Left lung (tissue), 14 donors: ENCODE measurements around the gene NAA30. TPM values are rescaled to one million over a fixed set of nuclear protein-coding genes. Genes with fewer than 3 reads are reported as not detected.
"Not testable (repeated sequence)": the region's sequence is repeated elsewhere in the genome, so short reads cannot be mapped to it uniquely, and the experiment has no call there.

Experiments
- ATAC-seq: fragments of 200-7000 bp; cut with Tn5 transposase; one replicate; pipeline ENCODE4 v1.9.1; 2020; ENCODE audit warnings: moderate library complexity
- DNase-seq, 4 donors: peaks; one replicate each; pipeline ENCODE4 v3.0.0-alpha.2; 2013 to 2020
- H3K27ac ChIP-seq, 2 donors: fragments of 200-600 bp; sonication (generic) in 1 of 2; one replicate each; pipeline versions ENCODE4 v1.5.0 to v1.8.0; 2020 to 2021
- H3K27me3 ChIP-seq, 2 donors: fragments of 200-600 bp; sonication (generic) in 1 of 2; one replicate each; pipeline versions ENCODE4 v1.5.0 to v1.8.0; 2020 to 2021
- H3K36me3 ChIP-seq, 2 donors: fragments of 200-600 bp; sonication (generic) in 1 of 2; one replicate each; pipeline versions ENCODE4 v1.5.0 to v1.8.0; 2020 to 2021
- H3K4me1 ChIP-seq, 2 donors: fragments of 200-600 bp; one replicate each; pipeline ENCODE4 v1.8.0; 2021
- H3K4me3 ChIP-seq, 2 donors: fragments of 200-600 bp; sonication (generic) in 1 of 2; one replicate each; pipeline versions ENCODE4 v1.5.0 to v1.8.0; 2020 to 2021; ENCODE audit warnings: mild to moderate bottlenecking in 1 of 2
- H3K9me3 ChIP-seq, 2 donors: fragments of 200-600 bp; sonication (generic) in 1 of 2; one replicate each; pipeline versions ENCODE4 v1.5.0 to v1.8.0; 2020 to 2021
- intact Hi-C, 2 donors: fragments of 100-400 bp; cut with DNase I; formaldehyde crosslinking; loops; one replicate each; pipeline versions ENCODE4 v1.11.2 to v1.14.2; 2022
- long read RNA-seq, 12 donors: library from polyadenylated mRNA in 2 of 12; unstranded in 2 of 12; transcript quantifications; one replicate each; pipeline ENCODE4 v2.0.0 and lab custom pipeline, GENCODE V29; 2019 to 2026
- polyA plus RNA-seq, 6 donors: library from polyadenylated mRNA; unstranded; fragments of 120-200 nt; gene quantifications; one replicate each; pipeline ENCODE4 v1.2.1, GENCODE V29; 2013; ENCODE audit not compliant: insufficient read length in 6 of 6
- total RNA-seq, 2 donors: library from RNA; stranded (reverse); fragmentation: NEBNext Ultra II Directional; extraction: Animal tissue kit (Norgen Biotek cat#: 25700); gene quantifications; one replicate each; pipeline ENCODE4 v1.2.1, GENCODE V29; 2021
- TF ChIP-seq, protein P1 (sequence below), 2 donors: fragments of 200-600 bp; sonication (generic) in 1 of 2; IDR thresholded peaks; one replicate each; pipeline versions ENCODE4 v1.5.0 to v1.8.0; 2021; ENCODE audit warnings: antibody characterized with exemption in 2 of 2
- donor health status: DM: no; HTN: yes; CAD: no.
- donor health status: DM: no; HTN: no; CAD: no.

The NAA30 gene
- total RNA-seq (10 to 100 TPM; 12.3 to 14.4 TPM), polyA plus RNA-seq (10 to 100 TPM; 22.2 to 25.7 (median 24.4) TPM)
- long read RNA-seq, donor 1, full-length matches to known transcripts: 4 of 4 reads
- long read RNA-seq, donor 1, partial matches to known transcripts: 0 of 4 reads
- long read RNA-seq, donor 1, other reads (novel, unspliced or antisense): 0 of 4 reads
- long read RNA-seq, donor 2, full-length matches to known transcripts: 5 of 24 reads
- long read RNA-seq, donor 2, partial matches to known transcripts: 19 of 24 reads
- long read RNA-seq, donor 2, other reads (novel, unspliced or antisense): 0 of 24 reads
- long read RNA-seq, donor 3, full-length matches to known transcripts: 4 of 4 reads
- long read RNA-seq, donor 3, partial matches to known transcripts: 0 of 4 reads
- long read RNA-seq, donor 3, other reads (novel, unspliced or antisense): 0 of 4 reads
- long read RNA-seq, donor 4, full-length matches to known transcripts: 2 of 2 reads
- long read RNA-seq, donor 4, partial matches to known transcripts: 0 of 2 reads
- long read RNA-seq, donor 4, other reads (novel, unspliced or antisense): 0 of 2 reads
- long read RNA-seq, donor 5, full-length matches to known transcripts: 5 of 18 reads
- long read RNA-seq, donor 5, partial matches to known transcripts: 13 of 18 reads
- long read RNA-seq, donor 5, other reads (novel, unspliced or antisense): 0 of 18 reads
- long read RNA-seq, donor 6, full-length matches to known transcripts: 4 of 4 reads
- long read RNA-seq, donor 6, partial matches to known transcripts: 0 of 4 reads
- long read RNA-seq, donor 6, other reads (novel, unspliced or antisense): 0 of 4 reads
- long read RNA-seq, donor 7, full-length matches to known transcripts: 1 of 1 reads
- long read RNA-seq, donor 7, partial matches to known transcripts: 0 of 1 reads
- long read RNA-seq, donor 7, other reads (novel, unspliced or antisense): 0 of 1 reads
- long read RNA-seq, donor 8, full-length matches to known transcripts: 7 of 7 reads
- long read RNA-seq, donor 8, partial matches to known transcripts: 0 of 7 reads
- long read RNA-seq, donor 8, other reads (novel, unspliced or antisense): 0 of 7 reads
- long read RNA-seq, donor 9: 0 reads
- long read RNA-seq, donor 10, full-length matches to known transcripts: 1 of 2 reads
- long read RNA-seq, donor 10, partial matches to known transcripts: 1 of 2 reads
- long read RNA-seq, donor 10, other reads (novel, unspliced or antisense): 0 of 2 reads
- long read RNA-seq, donor 11, full-length matches to known transcripts: 3 of 3 reads
- long read RNA-seq, donor 11, partial matches to known transcripts: 0 of 3 reads
- long read RNA-seq, donor 11, other reads (novel, unspliced or antisense): 0 of 3 reads
- long read RNA-seq, donor 12, full-length matches to known transcripts: 3 of 3 reads
- long read RNA-seq, donor 12, partial matches to known transcripts: 0 of 3 reads
- long read RNA-seq, donor 12, other reads (novel, unspliced or antisense): 0 of 3 reads

DNA sequence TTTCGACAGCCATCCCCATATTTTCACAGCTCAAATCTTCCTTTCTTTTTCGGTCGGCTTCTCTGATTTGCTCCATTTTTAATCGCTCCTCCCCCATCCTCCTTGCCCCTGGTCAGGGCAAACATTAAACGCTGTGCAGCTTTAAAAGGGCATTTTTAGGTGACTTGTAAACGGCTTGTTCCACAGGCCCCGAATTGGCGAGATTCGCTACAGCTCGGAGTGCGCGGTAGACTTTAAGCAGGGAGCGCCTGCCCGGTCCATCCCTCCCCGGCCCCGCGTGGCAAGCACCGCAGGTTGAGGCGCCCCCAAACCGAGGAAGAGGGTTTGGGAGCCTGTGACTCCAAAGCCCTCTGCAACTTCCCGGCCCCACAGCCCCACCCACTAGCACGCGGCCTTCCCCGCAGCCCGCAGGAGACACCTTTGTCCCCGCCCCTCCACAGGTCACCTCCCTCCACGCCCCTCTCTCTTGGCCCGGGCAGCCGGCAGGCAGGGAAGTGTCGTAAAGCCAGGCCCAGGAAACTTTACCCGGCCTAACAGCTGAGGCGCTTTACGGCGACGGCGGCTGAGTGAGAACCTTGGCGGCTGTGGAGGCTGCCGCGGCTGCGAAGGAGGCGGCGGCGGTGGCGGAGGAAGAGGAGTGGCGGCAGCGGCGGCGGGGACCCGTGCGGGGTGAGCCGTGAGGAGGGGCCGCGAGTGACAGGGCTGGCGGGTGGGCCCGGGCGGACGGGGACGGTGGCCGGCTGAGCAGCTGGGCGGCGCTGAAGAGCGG lies at the start of gene NAA30:
Gene NAA30 (plus strand): TSS at position 550 of the 769 bp plus-strand sequence. CDS start 372 bp downstream, outside the sequence.
- Histone ChIP-seq H3K4me1 (peaks cover 8 to 42% of the 10 kb centered on the region in 2 donors), H3K27me3 (no peaks in the 10 kb centered on the region), H3K4me3 (peak within 1 kb of the TSS; percentile 82 to 88), H3K9me3 (no peaks in the 10 kb centered on the region), H3K27ac (peak within 1 kb of the TSS; percentile 81 to 83), H3K36me3 (no peaks in the 10 kb centered on the region)
- DNase-seq: peak; percentile 84 to 97 (median 94)
- peak; percentile 94 for ATAC-seq
- intact Hi-C loops: no loop called here
- TF ChIP-seq, protein P1, sequence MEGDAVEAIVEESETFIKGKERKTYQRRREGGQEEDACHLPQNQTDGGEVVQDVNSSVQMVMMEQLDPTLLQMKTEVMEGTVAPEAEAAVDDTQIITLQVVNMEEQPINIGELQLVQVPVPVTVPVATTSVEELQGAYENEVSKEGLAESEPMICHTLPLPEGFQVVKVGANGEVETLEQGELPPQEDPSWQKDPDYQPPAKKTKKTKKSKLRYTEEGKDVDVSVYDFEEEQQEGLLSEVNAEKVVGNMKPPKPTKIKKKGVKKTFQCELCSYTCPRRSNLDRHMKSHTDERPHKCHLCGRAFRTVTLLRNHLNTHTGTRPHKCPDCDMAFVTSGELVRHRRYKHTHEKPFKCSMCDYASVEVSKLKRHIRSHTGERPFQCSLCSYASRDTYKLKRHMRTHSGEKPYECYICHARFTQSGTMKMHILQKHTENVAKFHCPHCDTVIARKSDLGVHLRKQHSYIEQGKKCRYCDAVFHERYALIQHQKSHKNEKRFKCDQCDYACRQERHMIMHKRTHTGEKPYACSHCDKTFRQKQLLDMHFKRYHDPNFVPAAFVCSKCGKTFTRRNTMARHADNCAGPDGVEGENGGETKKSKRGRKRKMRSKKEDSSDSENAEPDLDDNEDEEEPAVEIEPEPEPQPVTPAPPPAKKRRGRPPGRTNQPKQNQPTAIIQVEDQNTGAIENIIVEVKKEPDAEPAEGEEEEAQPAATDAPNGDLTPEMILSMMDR (IDR thresholded peaks at IDR 0.05): no peak

DNA sequence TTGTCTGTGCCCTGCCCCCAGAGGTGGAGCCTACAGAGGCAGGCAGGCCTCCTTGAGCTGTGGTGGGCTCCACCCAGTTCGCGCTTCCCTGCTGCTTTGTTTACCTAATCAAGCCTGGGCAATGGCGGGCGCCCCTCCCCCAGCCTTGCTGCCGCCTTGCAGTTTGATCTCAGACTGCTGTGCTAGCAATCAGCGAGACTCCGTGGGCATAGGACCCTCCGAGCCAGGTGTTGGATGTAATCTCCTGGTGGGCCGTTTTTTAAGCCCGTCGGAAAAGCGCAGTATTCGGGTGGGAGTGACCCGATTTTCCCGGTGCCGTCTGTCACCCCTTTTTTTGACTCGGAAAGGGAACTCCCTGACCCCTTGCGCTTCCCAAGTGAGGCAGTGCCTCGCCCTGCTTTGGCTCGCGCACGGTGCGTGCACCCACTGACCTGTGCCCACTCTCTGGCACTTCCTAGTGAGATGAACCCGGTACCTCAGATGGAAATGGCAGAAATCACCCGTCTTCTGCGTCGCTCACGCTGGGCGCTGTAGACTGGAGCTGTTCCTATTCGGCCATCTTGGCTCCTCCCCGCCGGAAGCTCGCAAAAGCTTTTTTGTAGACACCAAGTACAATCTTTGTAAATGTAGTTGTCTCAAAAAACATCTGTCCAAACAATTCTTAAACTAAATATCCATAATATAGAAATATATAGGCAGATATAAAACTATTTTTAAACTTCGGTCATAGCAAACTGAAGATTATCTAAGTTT lies 46.7 kb upstream of the NAA30 start:
- H3K9me3 ChIP-seq, DNase-seq, intact Hi-C loops, H3K27ac ChIP-seq, ATAC-seq, H3K27me3 ChIP-seq, H3K4me3 ChIP-seq, H3K36me3 ChIP-seq, H3K4me1 ChIP-seq: not testable (repeated sequence)

DNA sequence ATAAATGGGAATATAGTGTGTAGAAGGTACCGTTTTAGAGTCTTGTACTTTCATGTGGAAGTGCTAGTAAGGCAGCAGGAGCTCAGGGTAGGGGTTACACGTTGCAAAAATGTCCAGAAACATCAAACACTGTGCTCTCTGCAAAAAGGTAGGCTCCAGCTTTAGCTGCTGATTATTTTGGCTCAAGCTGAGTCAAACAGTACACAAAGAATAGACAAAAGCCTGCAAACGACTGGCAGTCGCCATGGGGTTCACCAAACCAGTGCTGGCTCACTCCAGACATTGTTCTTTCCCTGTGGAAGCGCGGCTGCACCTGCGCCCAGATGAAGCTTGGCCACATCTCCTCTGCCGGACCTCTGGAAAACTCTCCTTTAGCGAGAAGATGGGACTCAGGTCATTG lies 45.3 kb upstream of the NAA30 start:
- H3K27me3 ChIP-seq: no peaks in the 10 kb centered on the region
- no peak for ATAC-seq
- TF ChIP-seq, protein P1 (IDR thresholded peaks at IDR 0.05): no peak
- no peaks in the 10 kb centered on the region for H3K4me1 ChIP-seq
- H3K9me3 ChIP-seq: peaks cover 0 to 2% of the 10 kb centered on the region in 2 donors
- intact Hi-C loops: no loop called here
- H3K27ac ChIP-seq: no peak overlapping the region
- DNase-seq: no peak
- H3K4me3 ChIP-seq: no peak overlapping the region
- H3K36me3 ChIP-seq: no peaks in the 10 kb centered on the region

DNA sequence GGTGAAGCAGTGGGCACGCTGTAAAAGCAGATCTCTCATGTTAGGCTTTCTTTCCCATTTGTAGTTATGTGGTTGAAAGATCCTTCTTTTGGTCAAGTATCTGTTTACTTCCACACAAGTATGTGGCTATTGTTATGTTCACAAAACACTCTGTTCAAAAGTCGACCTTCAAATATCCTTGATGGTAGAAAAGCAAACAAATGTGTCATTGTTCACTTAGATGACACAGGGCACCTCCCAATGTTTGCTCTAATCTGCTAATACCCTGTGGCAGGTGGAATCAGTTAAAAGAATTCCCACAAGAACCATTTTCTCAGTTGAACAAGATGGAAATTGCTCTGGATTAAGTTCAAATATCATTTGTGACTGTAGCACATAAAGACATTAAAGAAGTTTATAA lies 43.6 kb upstream of the NAA30 start:
- TF ChIP-seq, protein P1 (IDR thresholded peaks at IDR 0.05): no peak
- intact Hi-C loops: no loop called here
- no peak for DNase-seq
- Histone ChIP-seq H3K27me3 (no peaks in the 10 kb centered on the region), H3K9me3 (peaks cover 0 to 2% of the 10 kb centered on the region in 2 donors), H3K36me3 (no peaks in the 10 kb centered on the region), H3K4me3 (no peak overlapping the region), H3K4me1 (no peaks in the 10 kb centered on the region), H3K27ac (no peak overlapping the region)
- ATAC-seq: no peak
